Endothelial cell (in vitro differentiated cells): ENCODE results near the gene ALDH1A3. TPM values are rescaled to one million over a fixed set of nuclear protein-coding genes. Genes with fewer than 3 reads are reported as not detected.

Experiments used
- DNase-seq: peaks from one replicate; pipeline ENCODE4 v3.0.0; 2021; ENCODE audit warnings: low spot score
- H3K27ac Mint-ChIP-seq: one replicate; pipeline ENCODE4 v1.8.0; 2021; ENCODE audit warnings: mixed read lengths, inconsistent platforms; ENCODE audit not compliant: unreplicated experiment
- H3K27me3 Mint-ChIP-seq: one replicate; pipeline ENCODE4 v1.8.0; 2021; ENCODE audit warnings: mild to moderate bottlenecking, moderate library complexity, mixed read lengths, inconsistent platforms; ENCODE audit not compliant: unreplicated experiment
- H3K36me3 Mint-ChIP-seq: one replicate; pipeline ENCODE4 v1.8.0; 2021; ENCODE audit warnings: mild to moderate bottlenecking, low read depth, mixed read lengths, inconsistent platforms; ENCODE audit not compliant: unreplicated experiment
- H3K4me1 Mint-ChIP-seq: one replicate; pipeline ENCODE4 v1.8.0; 2021; ENCODE audit warnings: mild to moderate bottlenecking, mixed read lengths, inconsistent platforms; ENCODE audit not compliant: unreplicated experiment
- H3K4me3 Mint-ChIP-seq: one replicate; pipeline ENCODE4 v1.8.0; 2021; ENCODE audit warnings: mild to moderate bottlenecking, mixed read lengths, inconsistent platforms; ENCODE audit not compliant: unreplicated experiment
- H3K9me3 Mint-ChIP-seq: one replicate; pipeline ENCODE4 v1.8.0; 2021; ENCODE audit warnings: mixed read lengths, inconsistent platforms; ENCODE audit not compliant: unreplicated experiment
- total RNA-seq: library from RNA; stranded (reverse); fragmentation: NEBNext Ultra II Directional; extraction: Animal tissue kit (Norgen Biotek cat#: 25700); gene quantifications from one replicate; pipeline ENCODE4 v1.2.1, GENCODE V29; 2021; ENCODE audit not compliant: unreplicated experiment
- TF ChIP-seq, protein P1 (sequence below): fragments of 200-600 bp; sonication (generic); IDR thresholded peaks from one replicate; pipeline ENCODE4 v1.5.0; 2021; ENCODE audit warnings: antibody characterized with exemption; ENCODE audit not compliant: unreplicated experiment

The ALDH1A3 gene
- total RNA-seq, 1 donor from 2014 or later = 13.9 TPM

DNA sequence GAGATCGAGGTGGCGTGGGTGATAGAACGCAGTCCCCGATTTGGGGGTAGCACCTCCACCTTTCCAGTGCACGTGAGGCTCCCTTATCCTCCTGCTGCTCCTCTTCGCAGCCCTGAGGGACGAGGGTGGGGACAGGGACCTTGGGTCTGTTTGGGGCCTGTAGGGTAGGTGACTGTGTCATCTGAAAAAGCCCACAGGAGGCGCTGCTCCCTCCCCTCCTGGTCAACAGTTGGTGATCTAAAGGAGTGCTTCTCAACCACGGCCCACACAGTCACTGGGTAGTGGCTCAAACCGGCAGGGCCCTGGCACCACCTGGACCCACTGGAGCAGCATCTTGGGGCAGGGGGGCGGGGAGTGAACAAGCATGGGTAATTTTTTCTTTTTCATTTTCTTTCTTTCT is 46.6 kb downstream of the ALDH1A3 start:
- TF ChIP-seq, protein P1, sequence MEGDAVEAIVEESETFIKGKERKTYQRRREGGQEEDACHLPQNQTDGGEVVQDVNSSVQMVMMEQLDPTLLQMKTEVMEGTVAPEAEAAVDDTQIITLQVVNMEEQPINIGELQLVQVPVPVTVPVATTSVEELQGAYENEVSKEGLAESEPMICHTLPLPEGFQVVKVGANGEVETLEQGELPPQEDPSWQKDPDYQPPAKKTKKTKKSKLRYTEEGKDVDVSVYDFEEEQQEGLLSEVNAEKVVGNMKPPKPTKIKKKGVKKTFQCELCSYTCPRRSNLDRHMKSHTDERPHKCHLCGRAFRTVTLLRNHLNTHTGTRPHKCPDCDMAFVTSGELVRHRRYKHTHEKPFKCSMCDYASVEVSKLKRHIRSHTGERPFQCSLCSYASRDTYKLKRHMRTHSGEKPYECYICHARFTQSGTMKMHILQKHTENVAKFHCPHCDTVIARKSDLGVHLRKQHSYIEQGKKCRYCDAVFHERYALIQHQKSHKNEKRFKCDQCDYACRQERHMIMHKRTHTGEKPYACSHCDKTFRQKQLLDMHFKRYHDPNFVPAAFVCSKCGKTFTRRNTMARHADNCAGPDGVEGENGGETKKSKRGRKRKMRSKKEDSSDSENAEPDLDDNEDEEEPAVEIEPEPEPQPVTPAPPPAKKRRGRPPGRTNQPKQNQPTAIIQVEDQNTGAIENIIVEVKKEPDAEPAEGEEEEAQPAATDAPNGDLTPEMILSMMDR = no peak
- H3K36me3 Mint-ChIP-seq = no peaks in the 10 kb centered on the region
- H3K9me3 Mint-ChIP-seq = no peaks in the 10 kb centered on the region
- peaks cover 4% of the 10 kb centered on the region for H3K27me3 Mint-ChIP-seq
- H3K4me1 Mint-ChIP-seq = peaks cover 12% of the 10 kb centered on the region
- no peak overlapping the region for H3K27ac Mint-ChIP-seq
- no peak for DNase-seq
- H3K4me3 Mint-ChIP-seq = no peak overlapping the region

DNA sequence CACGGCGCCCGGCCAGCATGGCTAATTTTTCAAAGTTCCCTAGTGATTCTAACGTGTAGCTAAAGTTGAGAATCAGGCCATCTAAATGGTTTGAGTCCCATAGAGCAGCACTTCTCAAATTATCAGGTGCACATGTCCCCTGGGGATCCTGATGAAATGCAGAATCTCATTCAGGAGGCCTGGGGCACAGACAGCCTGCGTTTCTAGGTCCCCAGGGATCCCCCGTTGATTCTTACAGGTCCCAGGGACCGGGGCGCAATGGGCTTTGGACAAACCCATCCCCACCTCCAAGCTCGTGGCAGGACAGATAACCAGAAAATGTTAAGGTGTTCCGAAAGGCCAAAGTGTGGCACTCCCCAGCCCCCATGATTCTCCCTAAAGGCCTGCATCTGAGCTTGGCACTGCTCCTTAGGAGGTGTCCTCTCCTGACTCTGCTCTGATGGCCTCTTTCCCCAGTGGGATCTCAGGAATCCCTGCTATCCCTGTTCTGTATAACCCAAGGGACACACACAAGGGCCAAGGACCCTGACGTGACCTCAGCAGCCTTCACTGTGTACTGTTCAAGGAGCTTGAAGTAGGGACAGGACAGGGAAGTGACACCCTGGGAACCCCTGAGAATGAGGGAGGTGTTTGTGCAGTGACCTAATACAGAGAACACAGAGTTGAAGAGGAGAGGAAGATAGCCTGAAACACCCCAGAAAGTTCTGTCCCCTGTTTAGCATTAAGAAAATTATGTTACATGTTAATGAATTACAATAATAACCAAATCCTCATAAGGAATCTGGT is 47.5 kb downstream of the ALDH1A3 start:
- Mint-ChIP-seq H3K36me3 (no peaks in the 10 kb centered on the region), H3K27ac (no peak overlapping the region), H3K4me1 (peaks cover 13% of the 10 kb centered on the region), H3K4me3 (no peak overlapping the region), H3K27me3 (peaks cover 4% of the 10 kb centered on the region), H3K9me3 (no peaks in the 10 kb centered on the region)
- TF ChIP-seq, protein P1 = no peak
- no peak for DNase-seq

- TF ChIP-seq, protein P1 = no peak
- Mint-ChIP-seq H3K27ac (no peak overlapping the region), H3K4me3 (no peak overlapping the region), H3K4me1 (peaks cover 23% of the 10 kb centered on the region), H3K36me3 (no peaks in the 10 kb centered on the region), H3K9me3 (no peaks in the 10 kb centered on the region), H3K27me3 (peaks cover 4% of the 10 kb centered on the region)
- no peak for DNase-seq
Measured at GRCh38 chr15:100928632-100929280, 49.1 kb downstream of the ALDH1A3 start.

- TF ChIP-seq, protein P1 = no peak
- H3K4me3 Mint-ChIP-seq = no peak overlapping the region
- peak; percentile 24 for DNase-seq
- H3K36me3 Mint-ChIP-seq = no peaks in the 10 kb centered on the region
- peaks cover 23% of the 10 kb centered on the region for H3K4me1 Mint-ChIP-seq
- no peak overlapping the region for H3K27ac Mint-ChIP-seq
- H3K27me3 Mint-ChIP-seq = peaks cover 4% of the 10 kb centered on the region
- H3K9me3 Mint-ChIP-seq = no peaks in the 10 kb centered on the region
Measured at GRCh38 chr15:100929641-100930042, 50.0 kb downstream of the ALDH1A3 start.

DNA sequence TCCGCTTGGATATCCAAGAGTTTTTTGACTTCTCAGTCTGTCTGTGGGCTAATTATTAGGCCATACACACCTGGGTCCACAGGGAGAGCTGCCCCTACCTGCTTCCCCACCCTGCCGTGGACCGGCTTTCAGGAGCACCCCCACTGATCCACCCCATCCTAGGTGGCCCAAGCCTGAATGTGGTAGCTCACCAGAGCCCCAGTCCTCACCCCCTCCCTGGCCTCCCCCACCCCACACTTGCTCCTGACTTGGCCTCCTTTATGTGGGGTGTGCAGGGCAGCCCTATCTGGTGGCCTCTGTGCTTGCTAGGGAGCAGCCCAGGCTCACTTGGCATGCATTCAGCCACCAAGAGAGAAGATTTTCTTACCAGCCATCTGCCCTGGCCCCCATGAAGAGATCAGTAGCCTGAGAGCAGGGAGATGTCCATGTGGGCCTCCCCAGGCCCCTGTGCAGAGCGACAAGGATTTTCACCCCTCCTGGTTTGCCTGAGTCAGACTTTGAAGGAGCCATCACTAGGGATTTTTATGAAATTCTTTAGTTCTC is 50.7 kb downstream of the ALDH1A3 start:
- Mint-ChIP-seq H3K27ac (no peak overlapping the region), H3K27me3 (peaks cover 4% of the 10 kb centered on the region), H3K4me3 (no peak overlapping the region), H3K36me3 (no peaks in the 10 kb centered on the region), H3K4me1 (peaks cover 23% of the 10 kb centered on the region), H3K9me3 (no peaks in the 10 kb centered on the region)
- TF ChIP-seq, protein P1 = no peak
- no peak for DNase-seq
